Measurements from ENCODE around the gene ATP5ME. TPM values are rescaled to one million over a fixed set of nuclear protein-coding genes. Genes with fewer than 3 reads are reported as not detected.

The ATP5ME gene
- 100 to 1,000 TPM; 162 to 183 TPM for total RNA-seq

GRCh38 chr4:674172-675035 lies at the start of gene ATP5ME, which contains the start of gene MYL5:
ATP5ME (minus strand) TSS chr4:674276; CDS start chr4:674247, 29 bp downstream.
MYL5 (plus strand) TSS chr4:674542; CDS start chr4:678027, 3,485 bp downstream.
- peak; percentile 98 for DNase-seq
- H3K36me3 Mint-ChIP-seq (ENCODE audit: low read depth), result peaks cover 26% of the 10 kb centered on the region
- ChIA-PET POLR2A (interaction anchor here (0.9 kb wide), 1 partner anchor 10 kb away, joined by 4 read pairs; no protein-coding TSS in a partner anchor), CTCF (interaction anchor here (0.6 to 2.5 kb wide), 7 partner anchors 8 to 546 kb away, joined by 3 to 22 read pairs (median 3); no protein-coding TSS in a partner anchor)
- no peaks in the 10 kb centered on the region for H3K9me3 Mint-ChIP-seq
- H3K27ac Mint-ChIP-seq, result peak within 1 kb of the TSS; percentile 89
- no peaks in the 10 kb centered on the region for H3K27me3 Mint-ChIP-seq
- H3K4me3 Mint-ChIP-seq, result peak within 1 kb of the TSS; percentile 86
- H3K4me1 Mint-ChIP-seq, result peaks cover 8% of the 10 kb centered on the region

DNA sequence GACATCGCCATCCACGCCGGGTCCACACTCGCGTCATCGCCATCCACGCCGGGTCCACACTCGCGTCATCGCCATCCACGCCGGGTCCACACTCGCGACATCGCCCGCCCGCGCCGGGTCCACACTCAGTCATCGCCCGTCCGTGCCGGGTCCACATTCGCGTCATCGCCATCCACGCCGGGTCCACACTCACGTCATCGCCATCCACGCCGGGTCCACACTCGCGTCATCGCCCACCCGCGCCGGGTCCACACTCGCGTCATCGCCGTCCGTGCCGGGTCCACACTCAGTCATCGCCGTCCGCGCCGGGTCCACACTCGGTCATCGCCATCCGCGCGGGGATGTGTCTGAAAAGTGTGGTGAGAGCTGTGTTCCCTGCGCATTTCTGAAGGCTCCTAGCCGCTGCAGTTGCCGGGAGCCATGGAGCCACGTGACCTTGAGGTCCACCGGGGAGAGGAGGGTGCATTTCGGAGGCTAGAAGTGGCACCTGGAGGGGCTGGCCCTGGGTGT lies 48.8 kb upstream of the ATP5ME start:
- Mint-ChIP-seq H3K9me3 (no peaks in the 10 kb centered on the region), H3K4me3 (no peak overlapping the region), H3K27ac (no peak overlapping the region), H3K36me3 (ENCODE audit: low read depth) (peaks cover 38% of the 10 kb centered on the region), H3K4me1 (peaks cover 3% of the 10 kb centered on the region), H3K27me3 (no peaks in the 10 kb centered on the region)
- CTCF ChIA-PET, result interaction anchor here (0.5 kb wide), 1 partner anchor 960 kb away, joined by 3 read pairs; no protein-coding TSS in a partner anchor
- no peak for DNase-seq
- POLR2A ChIA-PET, result no interaction called here

DNA sequence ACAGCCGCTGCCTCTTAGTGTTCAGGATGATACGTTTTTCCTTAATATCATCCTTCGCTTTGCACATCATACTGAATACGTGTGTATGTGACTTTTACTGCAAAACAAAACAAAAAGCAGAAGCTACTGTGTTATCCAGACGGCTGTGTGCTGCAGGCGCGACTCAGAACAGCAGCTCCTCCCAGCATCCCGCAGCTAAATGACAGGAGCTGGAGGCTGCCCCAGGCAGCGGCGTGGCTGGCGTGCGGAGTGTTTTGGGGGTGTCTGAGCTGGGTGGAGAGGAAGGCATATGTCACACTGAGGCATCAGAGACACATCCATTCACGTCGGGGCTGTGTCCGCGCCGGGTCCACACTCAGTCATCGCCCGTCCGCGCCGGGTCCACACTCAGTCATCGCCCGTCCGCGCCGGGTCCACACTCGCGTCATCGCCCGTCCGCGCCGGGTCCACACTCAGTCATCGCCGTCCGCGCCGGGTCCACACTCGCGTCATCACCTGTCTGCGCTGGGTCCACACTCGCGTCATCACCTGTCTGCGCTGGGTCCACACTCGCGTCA lies 48.2 kb upstream of the ATP5ME start:
- no peak for DNase-seq
- no peaks in the 10 kb centered on the region for H3K9me3 Mint-ChIP-seq
- ChIA-PET POLR2A (no interaction called here), CTCF (no interaction called here)
- no peak overlapping the region for H3K4me3 Mint-ChIP-seq
- H3K27me3 Mint-ChIP-seq, result no peaks in the 10 kb centered on the region
- peaks cover 8% of the 10 kb centered on the region for H3K4me1 Mint-ChIP-seq
- H3K27ac Mint-ChIP-seq, result no peak overlapping the region
- H3K36me3 Mint-ChIP-seq (ENCODE audit: low read depth), result peaks cover 39% of the 10 kb centered on the region

DNA sequence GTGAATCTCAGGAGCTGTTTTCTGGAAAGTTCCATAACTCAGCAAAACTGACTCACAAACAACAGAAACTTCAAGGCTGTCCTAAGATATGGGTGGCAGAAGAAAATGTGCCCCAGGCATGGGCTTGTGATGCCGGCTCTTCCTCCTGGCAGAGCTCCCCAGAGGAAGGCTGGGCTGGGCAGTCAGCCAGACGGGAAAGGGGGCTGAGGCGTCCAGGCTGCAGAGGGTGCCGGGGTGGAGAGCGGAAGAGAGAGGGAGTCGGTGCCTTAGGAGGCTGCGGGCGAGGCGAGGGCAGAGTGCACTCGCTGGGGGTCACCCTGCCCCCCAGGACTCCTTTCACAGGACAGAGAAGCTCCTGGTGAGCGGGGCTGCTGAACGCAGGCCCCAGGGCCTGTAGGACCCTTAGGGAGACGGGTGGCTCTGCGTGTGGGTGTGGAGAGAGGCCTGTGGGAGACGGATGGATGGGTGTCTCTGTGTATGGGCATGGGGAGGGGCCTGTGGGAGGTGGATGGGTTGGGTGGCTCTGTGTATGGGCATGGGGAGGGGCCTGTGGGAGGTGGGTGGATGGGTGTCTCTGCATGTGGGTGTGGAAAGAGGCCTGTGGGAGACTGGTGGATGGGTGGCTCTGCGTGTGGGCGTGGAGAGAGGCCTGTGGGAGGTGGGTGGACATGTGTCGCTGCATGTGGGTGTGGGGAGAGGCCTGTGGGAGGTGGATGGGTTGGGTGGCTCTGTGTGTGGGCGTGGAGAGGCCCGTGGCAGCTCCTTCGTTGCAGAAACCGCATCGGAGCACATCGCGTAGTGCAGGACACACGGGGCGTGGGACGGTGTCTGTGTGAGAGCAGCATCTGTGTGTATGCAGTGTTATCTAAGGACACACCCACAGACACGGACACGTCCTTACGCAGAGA lies 47.4 kb upstream of the ATP5ME start:
- ChIA-PET CTCF (interaction anchor here (0.6 kb wide), 2 partner anchors 36 to 55 kb away, joined by 3 to 5 read pairs; no protein-coding TSS in a partner anchor), POLR2A (no interaction called here)
- Mint-ChIP-seq H3K9me3 (no peaks in the 10 kb centered on the region), H3K27me3 (no peaks in the 10 kb centered on the region), H3K4me3 (no peak overlapping the region), H3K27ac (peak overlapping the region; percentile 64), H3K36me3 (ENCODE audit: low read depth) (peaks cover 39% of the 10 kb centered on the region), H3K4me1 (peaks cover 8% of the 10 kb centered on the region)
- DNase-seq, result no peak

GRCh38 chr4:720111-720860 lies 46.2 kb upstream of the ATP5ME start:
- no peak overlapping the region for H3K4me3 Mint-ChIP-seq
- CTCF ChIA-PET, result interaction anchor here (1.4 kb wide), 1 partner anchor 28 kb away, joined by 4 read pairs; no protein-coding TSS in a partner anchor

DNA sequence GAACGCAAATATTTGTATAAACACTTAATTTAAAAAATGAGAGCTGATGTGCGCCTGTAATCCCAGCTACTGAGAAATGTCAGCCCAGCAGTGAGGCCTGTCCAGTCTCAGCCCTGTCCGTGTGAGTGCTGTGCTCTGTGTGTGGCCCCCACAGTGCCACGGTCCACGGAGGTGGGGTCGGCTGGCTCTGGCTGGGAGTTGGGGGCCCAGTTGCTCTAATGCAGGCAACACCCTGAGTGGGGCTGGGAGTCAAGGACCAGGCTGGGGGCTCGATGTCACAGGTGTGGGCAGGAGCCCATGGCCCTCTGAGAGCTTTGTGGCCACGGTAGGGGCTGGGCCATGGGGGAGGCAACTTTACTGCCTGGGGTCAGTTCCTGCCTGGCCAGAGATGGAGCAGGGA lies 44.4 kb upstream of the ATP5ME start:
- no peak for DNase-seq
- H3K36me3 Mint-ChIP-seq (ENCODE audit: low read depth), result peaks cover 38% of the 10 kb centered on the region
- H3K27me3 Mint-ChIP-seq, result no peaks in the 10 kb centered on the region
- H3K4me3 Mint-ChIP-seq, result no peak overlapping the region
- ChIA-PET POLR2A (no interaction called here), CTCF (interaction anchor here (1.4 kb wide), 1 partner anchor 27 kb away, joined by 4 read pairs; no protein-coding TSS in a partner anchor)
- no peak overlapping the region for H3K27ac Mint-ChIP-seq
- H3K4me1 Mint-ChIP-seq, result peaks cover 8% of the 10 kb centered on the region
- no peaks in the 10 kb centered on the region for H3K9me3 Mint-ChIP-seq

More at GRCh38 chr4:720111-720860, 46.2 kb upstream of the ATP5ME start:
- Mint-ChIP-seq H3K27ac (no peak overlapping the region), H3K9me3 (no peaks in the 10 kb centered on the region), H3K27me3 (no peaks in the 10 kb centered on the region), H3K4me1 (peaks cover 8% of the 10 kb centered on the region), H3K36me3 (ENCODE audit: low read depth) (peaks cover 39% of the 10 kb centered on the region)
- DNase-seq, result no peak
- POLR2A ChIA-PET, result no interaction called here

DNA sequence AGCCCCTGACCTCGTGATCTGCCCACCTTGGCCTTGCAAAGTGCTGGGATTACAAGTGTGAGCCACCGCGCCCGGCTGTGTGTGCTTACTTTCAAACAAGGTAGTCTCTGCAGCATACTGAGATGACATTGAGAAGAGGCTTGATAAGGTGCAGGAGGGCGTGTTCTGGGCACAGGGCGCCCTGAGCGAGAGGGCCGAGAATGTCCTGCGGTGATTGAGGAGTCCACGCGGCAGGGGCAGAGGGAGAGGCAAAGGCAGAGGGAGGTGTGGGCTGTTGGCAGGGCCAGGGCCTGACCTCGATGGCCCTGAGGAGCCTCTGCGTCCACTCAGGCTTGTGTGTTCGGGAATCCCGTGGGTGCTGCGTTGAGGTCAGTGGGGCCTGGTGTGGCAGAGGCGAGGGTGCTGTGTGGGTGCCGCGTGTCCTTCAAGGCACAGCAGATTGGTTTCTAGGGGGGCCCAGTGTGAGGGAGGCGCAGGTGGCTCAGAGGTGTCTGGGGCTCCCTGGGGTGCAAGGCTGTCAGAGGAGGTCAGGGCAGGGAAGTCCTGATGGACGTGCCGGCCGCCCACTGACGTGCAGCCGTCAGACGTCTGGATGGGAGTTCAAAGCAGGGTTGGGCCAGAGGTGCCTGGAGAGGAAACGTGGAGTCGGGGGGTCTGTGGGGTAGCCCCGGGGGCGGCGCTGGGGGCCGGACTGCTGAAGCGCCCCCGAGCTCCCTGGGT lies 43.7 kb upstream of the ATP5ME start:
- no peaks in the 10 kb centered on the region for H3K27me3 Mint-ChIP-seq
- no peak for DNase-seq
- H3K36me3 Mint-ChIP-seq (ENCODE audit: low read depth), result peaks cover 31% of the 10 kb centered on the region
- no peak overlapping the region for H3K4me3 Mint-ChIP-seq
- POLR2A ChIA-PET, result no interaction called here
- H3K27ac Mint-ChIP-seq, result no peak overlapping the region
- CTCF ChIA-PET, result no interaction called here
- no peaks in the 10 kb centered on the region for H3K9me3 Mint-ChIP-seq
- peaks cover 8% of the 10 kb centered on the region for H3K4me1 Mint-ChIP-seq

- peaks cover 14% of the 10 kb centered on the region for H3K4me1 Mint-ChIP-seq
- no peaks in the 10 kb centered on the region for H3K9me3 Mint-ChIP-seq
- CTCF ChIA-PET, result no interaction called here
- no peak for DNase-seq
- H3K4me3 Mint-ChIP-seq, result no peak overlapping the region
- H3K27me3 Mint-ChIP-seq, result no peaks in the 10 kb centered on the region
- H3K36me3 Mint-ChIP-seq (ENCODE audit: low read depth), result peaks cover 9% of the 10 kb centered on the region
- no peak overlapping the region for H3K27ac Mint-ChIP-seq
- POLR2A ChIA-PET, result no interaction called here
Measured at GRCh38 chr4:714087-714486, 40.0 kb upstream of the ATP5ME start.

DNA sequence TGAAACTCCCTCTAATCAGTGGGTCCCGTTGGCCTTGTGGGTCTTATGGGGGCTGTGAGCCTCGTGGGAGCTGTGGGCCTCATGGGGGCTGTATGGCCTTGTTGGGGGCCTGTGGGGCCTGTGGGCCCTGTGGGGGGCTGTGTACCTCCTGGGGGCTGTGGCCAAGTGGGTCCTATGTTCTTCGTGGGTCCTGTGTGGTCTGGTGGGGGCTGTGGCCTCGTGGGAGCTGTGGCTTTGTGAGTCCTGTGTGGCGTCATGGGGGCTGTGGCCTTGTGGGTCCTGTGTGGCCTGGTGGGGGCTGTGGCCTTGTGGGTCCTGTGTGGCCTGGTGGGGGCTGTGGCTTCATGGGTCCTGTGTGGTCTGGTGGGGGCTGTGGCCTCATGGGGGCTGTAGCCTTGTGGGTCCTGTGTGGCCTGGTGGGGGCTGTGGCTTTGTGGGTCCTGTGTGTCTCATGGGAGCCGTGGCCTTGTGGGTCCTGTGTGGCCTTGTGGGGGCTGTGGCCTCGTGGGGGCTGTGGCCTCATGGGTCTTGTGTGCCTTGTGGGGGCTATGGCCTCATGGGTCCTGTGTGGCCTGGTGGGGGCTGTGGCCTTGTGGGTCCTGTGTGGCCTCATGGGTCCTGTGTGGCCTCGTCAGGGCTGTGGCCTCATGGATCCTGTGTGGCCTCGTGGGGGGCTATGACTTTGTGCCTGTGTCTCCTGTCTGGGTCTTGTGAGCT lies 39.0 kb upstream of the ATP5ME start:
- H3K9me3 Mint-ChIP-seq, result no peaks in the 10 kb centered on the region
- no peaks in the 10 kb centered on the region for H3K27me3 Mint-ChIP-seq
- no peak overlapping the region for H3K4me3 Mint-ChIP-seq
- POLR2A ChIA-PET, result no interaction called here
- peaks cover 13% of the 10 kb centered on the region for H3K36me3 Mint-ChIP-seq (ENCODE audit: low read depth)
- CTCF ChIA-PET, result interaction anchor here (0.6 kb wide), 1 partner anchor 39 kb away, joined by 3 read pairs; the partner anchor contains the start of gene ATP5ME
- no peak overlapping the region for H3K27ac Mint-ChIP-seq
- peaks cover 18% of the 10 kb centered on the region for H3K4me1 Mint-ChIP-seq
- DNase-seq, result no peak

DNA sequence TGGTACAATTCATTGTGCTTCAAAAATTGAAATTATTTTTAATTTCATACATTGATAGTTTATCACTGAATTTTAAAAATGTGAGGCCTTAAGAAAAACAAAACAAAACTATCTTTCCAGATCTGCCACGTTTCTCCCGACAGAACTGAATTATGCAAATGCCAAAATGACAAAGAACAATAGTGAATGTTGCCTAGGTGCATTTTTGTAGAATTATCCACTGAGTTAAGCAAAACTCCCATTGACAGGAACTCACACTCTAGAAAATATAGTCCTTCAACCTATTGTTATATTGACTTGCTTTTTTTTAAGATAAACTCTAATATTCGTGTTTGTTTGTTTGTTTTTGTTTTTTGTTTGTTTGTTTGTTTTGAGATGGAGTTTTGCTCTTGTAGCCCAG lies 38.0 kb upstream of the ATP5ME start:
- Mint-ChIP-seq H3K4me1 (peaks cover 14% of the 10 kb centered on the region), H3K27ac (no peak overlapping the region), H3K9me3 (no peaks in the 10 kb centered on the region), H3K4me3 (no peak overlapping the region), H3K36me3 (ENCODE audit: low read depth) (peaks cover 11% of the 10 kb centered on the region), H3K27me3 (no peaks in the 10 kb centered on the region)
- POLR2A ChIA-PET, result no interaction called here
- CTCF ChIA-PET, result no interaction called here
- DNase-seq, result no peak

DNA sequence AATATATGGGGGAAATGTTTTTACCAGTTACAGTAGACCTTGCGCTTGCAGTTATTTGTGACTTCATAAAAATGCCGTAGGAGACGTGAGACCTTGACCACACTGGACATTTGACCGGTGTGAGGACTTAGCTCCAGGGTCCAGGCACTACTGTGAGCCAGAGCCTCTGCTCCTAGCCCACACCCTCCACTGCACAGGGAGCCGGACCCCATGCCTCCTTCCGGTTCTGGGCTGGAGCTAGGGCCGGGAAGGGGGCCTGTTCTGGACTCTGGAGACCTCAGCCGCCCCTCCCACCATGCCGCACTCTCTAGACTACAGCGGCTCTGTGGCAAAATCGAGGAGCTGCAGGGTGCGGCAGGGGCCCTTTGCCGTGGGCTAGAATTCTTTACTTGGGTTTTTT lies 36.8 kb upstream of the ATP5ME start:
- POLR2A ChIA-PET, result no interaction called here
- Mint-ChIP-seq H3K4me3 (no peak overlapping the region), H3K9me3 (no peaks in the 10 kb centered on the region), H3K36me3 (ENCODE audit: low read depth) (peaks cover 11% of the 10 kb centered on the region), H3K27me3 (no peaks in the 10 kb centered on the region), H3K4me1 (peaks cover 11% of the 10 kb centered on the region), H3K27ac (no peak overlapping the region)
- no peak for DNase-seq
- CTCF ChIA-PET, result no interaction called here
